IMR-90 (cell line): Measurements from ENCODE around the gene PRKAR2A. TPM values are rescaled to one million over a fixed set of nuclear protein-coding genes. Genes with fewer than 3 reads are reported as not detected.

Experiments
- ATAC-seq: fragments of 200-7000 bp; cut with Tn5 transposase; 2 replicates; pipeline ENCODE4 v1.9.1; 2020; ENCODE audit warnings: low read depth, mild to moderate bottlenecking, moderate library complexity
- BruUV-seq: library from RNA; stranded (reverse); fragments of 400-500 nt; replicated peaks from 2 replicates; lab custom pipeline; 2021; lab: Mats Ljungman, UMichigan
- CTCF ChIA-PET: fragments of 300-600 bp; formaldehyde crosslinking; extraction: SDS; loops from one replicate; lab custom pipeline; 2021; ENCODE audit warnings: antibody characterized with exemption; lab: Yijun Ruan, JAX
- POLR2A ChIA-PET: fragments of 300-600 bp; sonication (Branson Sonifier 250); formaldehyde crosslinking; loops from one replicate; lab custom pipeline; 2022; ENCODE audit warnings: antibody characterized with exemption; ENCODE audit not compliant: unreplicated experiment; lab: Charles Lee
- DNase-seq: peaks from one replicate; pipeline ENCODE4 v3.0.0; 2013
- H2AFZ ChIP-seq: replicated peaks from 2 replicates; pipeline ENCODE3; 2013; ENCODE audit warnings: low read length, mild to moderate bottlenecking; ENCODE audit not compliant: poor library complexity
- H2AK5ac ChIP-seq: 2 replicates; pipeline ENCODE4 v1.6.1; 2013; ENCODE audit warnings: low read depth, low read length, inconsistent platforms
- H2AK9ac ChIP-seq: replicated peaks from 2 replicates; pipeline ENCODE3; 2013; ENCODE audit warnings: mild to moderate bottlenecking, low read depth, low read length, moderate library complexity; ENCODE audit not compliant: poor library complexity
- H2BK120ac ChIP-seq: 2 replicates; pipeline ENCODE4 v1.6.1; 2013; ENCODE audit warnings: low read depth, low read length, inconsistent platforms
- H2BK15ac ChIP-seq: 3 replicates; pipeline ENCODE4 v1.6.1; 2013; ENCODE audit warnings: low read depth, low read length, inconsistent platforms
- H2BK20ac ChIP-seq: 2 replicates; pipeline ENCODE4 v1.6.1; 2013; ENCODE audit warnings: low read depth, mild to moderate bottlenecking, inconsistent platforms, low read length, moderate library complexity
- H2BK5ac ChIP-seq: 2 replicates; pipeline ENCODE4 v1.6.1; 2013; ENCODE audit warnings: mild to moderate bottlenecking, low read depth, low read length, inconsistent platforms; ENCODE audit not compliant: poor library complexity, severe bottlenecking
- H3K14ac ChIP-seq: replicated peaks from 2 replicates; pipeline ENCODE4 v1.6.1; 2013; ENCODE audit warnings: low read depth, low read length, inconsistent platforms
- H3K18ac ChIP-seq: 2 replicates; pipeline ENCODE4 v1.6.1; 2013; ENCODE audit warnings: low read depth, low read length, control low read depth
- H3K23ac ChIP-seq: 2 replicates; pipeline ENCODE4 v1.6.1; 2013; ENCODE audit warnings: low read depth, low read length, inconsistent platforms
- H3K27ac ChIP-seq: 2 replicates; pipeline ENCODE4 v1.5.1; 2013; ENCODE audit warnings: mild to moderate bottlenecking, control low read depth, low read length; ENCODE audit not compliant: insufficient read depth
- H3K27me3 ChIP-seq: 2 replicates; pipeline ENCODE4 v1.6.1; 2013; ENCODE audit warnings: low read length; ENCODE audit not compliant: control insufficient read depth, insufficient read depth
- H3K36me3 ChIP-seq: 2 replicates; pipeline ENCODE4 v1.6.1; 2013; ENCODE audit warnings: low read length, mixed read lengths; ENCODE audit not compliant: control insufficient read depth, insufficient read depth
- H3K4ac ChIP-seq: 2 replicates; pipeline ENCODE4 v1.6.1; 2013; ENCODE audit warnings: low read depth, low read length, inconsistent platforms
- H3K4me1 ChIP-seq: 2 replicates; pipeline ENCODE4 v1.6.1; 2013; ENCODE audit warnings: low read length, mixed read lengths; ENCODE audit not compliant: control insufficient read depth, insufficient read depth
- H3K4me2 ChIP-seq: 2 replicates; pipeline ENCODE4 v1.6.1; 2013; ENCODE audit warnings: low read depth, mild to moderate bottlenecking, control low read depth, low read length, moderate library complexity
- H3K4me3 ChIP-seq: 2 replicates; pipeline ENCODE4 v1.5.1; 2013; ENCODE audit warnings: low read depth, mild to moderate bottlenecking, control low read depth, low read length, moderate library complexity; ENCODE audit not compliant: insufficient read depth
- H3K56ac ChIP-seq: 2 replicates; pipeline ENCODE4 v1.6.1; 2013; ENCODE audit warnings: low read length, inconsistent platforms; ENCODE audit not compliant: insufficient read depth; ENCODE audit errors: extremely low read depth
- H3K79me1 ChIP-seq, 2 experiments: 2 replicates each; pipeline ENCODE4 v1.6.1; 2013; ENCODE audit warnings: low read length in 2 of 2, inconsistent platforms in 1 of 2, low read depth in 1 of 2
- H3K9ac ChIP-seq: 2 replicates; pipeline ENCODE4 v1.6.1; 2013; ENCODE audit warnings: low read depth, low read length, control low read depth
- H3K9me1 ChIP-seq: 2 replicates; pipeline ENCODE4 v1.6.1; 2013; ENCODE audit warnings: low read length, inconsistent platforms; ENCODE audit not compliant: insufficient read depth
- H3K9me3 ChIP-seq: 2 replicates; pipeline ENCODE4 v1.6.1; 2013; ENCODE audit warnings: low read length; ENCODE audit not compliant: control insufficient read depth, insufficient read depth
- H4K20me1 ChIP-seq: 2 replicates; pipeline ENCODE4 v1.6.1; 2013; ENCODE audit warnings: low read length, inconsistent platforms; ENCODE audit not compliant: insufficient read depth
- H4K5ac ChIP-seq: 2 replicates; pipeline ENCODE4 v1.6.1; 2013; ENCODE audit warnings: mild to moderate bottlenecking, low read depth, low read length, control low read depth
- H4K8ac ChIP-seq, 2 experiments: 2 replicates each; pipeline ENCODE4 v1.6.1; 2013; ENCODE audit warnings: low read depth in 2 of 2, low read length in 2 of 2, control low read depth in 1 of 2, inconsistent platforms in 1 of 2
- H4K91ac ChIP-seq: 2 replicates; pipeline ENCODE4 v1.6.1; 2013; ENCODE audit warnings: low read depth, low read length, inconsistent platforms; ENCODE audit not compliant: insufficient read depth
- CHD1 ChIP-seq: IDR thresholded peaks from 2 replicates; pipeline ENCODE4 v1.6.1; 2012; ENCODE audit warnings: low read depth, low read length, improper control_type of control experiment
- ELK1 ChIP-seq: fragments of 150-350 bp; IDR thresholded peaks from 2 replicates; pipeline ENCODE4 v1.6.1; 2016; ENCODE audit warnings: low read depth, mild to moderate bottlenecking, low read length, moderate library complexity, borderline replicate concordance
- USF2 ChIP-seq: fragments of 150-350 bp; IDR thresholded peaks from 2 replicates; pipeline ENCODE4 v1.6.1; 2017; ENCODE audit warnings: mild to moderate bottlenecking, antibody characterized with exemption, low read length, low read depth
- WGBS, 2 experiments: methylation state at CpG; one replicate each; pipeline versions ENCODE4 v1.1.5 to v1.1.7; 2013; ENCODE audit warnings: missing lambda C conversion rate in 2 of 2; ENCODE audit not compliant: insufficient read length in 1 of 2; ENCODE audit errors: extremely low coverage in 2 of 2; 5-methylcytosine and 5-hydroxymethylcytosine counted together
- dilution Hi-C: fragments of 300-500 bp; cut with HindIII; formaldehyde crosslinking; loops from one replicate; pipeline ENCODE4 v1.14.3; 2018; ENCODE audit warnings: low sequenced_read_pairs; ENCODE audit not compliant: unreplicated experiment
- in situ Hi-C: fragments of 300-500 bp; cut with MboI; formaldehyde crosslinking; loops from 3 replicates; pipeline ENCODE4 v1.14.3; 2019; ENCODE audit warnings: low sequenced_read_pairs, inconsistent platforms, mixed read lengths
- intact Hi-C: fragments of 100-400 bp; cut with micrococcal nuclease; formaldehyde crosslinking; loops from 2 replicates; pipeline ENCODE4 v1.10.0; 2022
- polyA plus RNA-seq, 3 experiments: library from polyadenylated mRNA; depleted of rRNA; stranded (reverse); fragments of >200 nt; gene quantifications; 2 replicates each; pipeline ENCODE4 v1.2.3, GENCODE V29; 2012; ENCODE audit warnings: low replicate concordance in 1 of 3
- total RNA-seq: library from RNA; depleted of rRNA; stranded (reverse); fragments of >200 nt; gene quantifications from 2 replicates; pipeline ENCODE4 v1.2.3, GENCODE V29; 2012

The PRKAR2A gene
- total and polyA plus RNA-seq, 2 of the 4 experiments (the other 2 are of a cell fraction), result 11.3 to 48.2 TPM

GRCh38 chr3:48856469-48856868 is 8.8 kb upstream of the PRKAR2A start:
- no peak overlapping the region for H4K8ac ChIP-seq
- H3K9me1 ChIP-seq, result peaks cover 3% of the 10 kb centered on the region; the same call in 1 of the 2 replicates
- no peak overlapping the region for H2BK15ac ChIP-seq
- DNase-seq (no peak), ATAC-seq (no peak)
- no peak overlapping the region for H2BK5ac ChIP-seq
- intact Hi-C loops, result no loop called here
- no peaks in the 10 kb centered on the region; the same call in 1 of the 2 replicates for H3K4me1 ChIP-seq
- dilution Hi-C loops, result no loop called here
- no peak overlapping the region for H4K91ac ChIP-seq
- H2AFZ ChIP-seq, result no peak overlapping the region
- H3K9ac ChIP-seq, result no peak overlapping the region
- ChIA-PET CTCF (no interaction called here), POLR2A (no interaction called here)
- H2AK9ac ChIP-seq, result no peak overlapping the region
- no peak overlapping the region for H3K4ac ChIP-seq
- in situ Hi-C loops, result no loop called here
- H3K18ac ChIP-seq, result no peak overlapping the region
- H4K20me1 ChIP-seq, result no peaks in the 10 kb centered on the region
- TF ChIP-seq CHD1 (no peak), USF2 (no peak), ELK1 (no peak)
- no peak overlapping the region for H3K4me2 ChIP-seq
- H3K4me3 ChIP-seq, result no peak overlapping the region
- H2BK20ac ChIP-seq, result no peak overlapping the region
- no TSS peak for BruUV-seq
- no peak overlapping the region for H3K23ac ChIP-seq
- peaks cover 11% of the 10 kb centered on the region for H3K36me3 ChIP-seq
- H3K9me3 ChIP-seq, result no peaks in the 10 kb centered on the region
- H2BK120ac ChIP-seq, result no peak overlapping the region
- H3K14ac ChIP-seq, result no peak overlapping the region
- H3K56ac ChIP-seq, result no peak overlapping the region
- H4K5ac ChIP-seq, result no peak overlapping the region
- H3K27me3 ChIP-seq, result no peaks in the 10 kb centered on the region
- no peak overlapping the region for H3K27ac ChIP-seq
- H3K79me1 ChIP-seq, result no peaks in the 10 kb centered on the region
- WGBS, 2 experiments, result 80% methylated on average over 1 of the region's 4 CpGs; no CpG with 5 or more reads in 1 of the 2 experiments
- no peak overlapping the region for H2AK5ac ChIP-seq
